Stimulated activated CD8-positive, alpha-beta memory T cell treated with anti-CD3 and anti-CD28 coated beads, Interleukin-2, amount 100 ng/mL, for 48 hours (primary cell): Measurements from ENCODE around the gene MRGPRX4.
"Not testable (repeated sequence)": the region's sequence is repeated elsewhere in the genome, so short reads cannot be mapped to it uniquely, and the experiment has no call there.

Source experiments
- DNase-seq, 2 donors: peaks; one replicate each; pipeline ENCODE4 v3.0.0-alpha.2; 2020; ENCODE audit warnings: low read depth in 2 of 2

Gene MRGPRX4

DNA sequence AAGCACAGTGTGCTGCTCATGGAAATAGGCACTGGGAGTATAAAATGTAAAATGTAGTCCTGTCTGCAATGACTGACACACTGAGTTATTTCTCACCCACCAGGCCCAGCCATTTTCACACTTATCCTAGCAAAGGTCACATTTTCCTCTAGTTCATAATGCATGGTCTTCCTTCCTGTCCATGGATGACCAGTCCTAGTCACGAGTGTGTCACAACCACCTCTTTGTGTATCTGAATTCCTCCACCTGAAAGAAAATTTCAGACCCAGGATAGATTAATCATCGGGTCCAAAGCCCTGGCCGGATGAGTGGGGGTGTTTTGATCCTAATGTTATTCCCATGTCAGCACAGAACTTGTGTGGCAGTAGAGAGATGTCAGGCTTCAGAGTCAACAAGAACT lies at the start of gene MRGPRX4:
TSS of gene MRGPRX4 (plus strand) at position 172 of the 400 bp plus-strand sequence. CDS start 420 bp downstream, outside the sequence.
- DNase-seq: no peak

DNA sequence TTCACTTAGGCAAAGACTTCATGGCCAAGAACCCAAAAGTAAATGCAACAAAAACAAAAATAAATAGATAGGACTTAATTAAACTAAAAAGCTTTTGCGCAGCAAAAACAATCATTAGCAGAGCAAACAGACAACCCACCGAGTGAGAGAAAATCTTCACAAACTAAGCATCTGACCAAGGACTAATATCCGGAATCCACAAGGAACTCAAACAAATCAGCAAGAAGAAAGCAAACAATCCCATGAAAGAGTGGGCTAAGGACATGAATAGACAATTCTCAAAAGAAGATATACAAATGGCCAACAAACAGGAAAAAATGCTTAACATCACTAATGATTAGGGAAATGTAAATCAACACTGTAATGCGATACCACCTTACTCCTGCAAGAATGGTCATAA lies 41.5 kb upstream of the MRGPRX4 start:
- not testable (repeated sequence) for DNase-seq

DNA sequence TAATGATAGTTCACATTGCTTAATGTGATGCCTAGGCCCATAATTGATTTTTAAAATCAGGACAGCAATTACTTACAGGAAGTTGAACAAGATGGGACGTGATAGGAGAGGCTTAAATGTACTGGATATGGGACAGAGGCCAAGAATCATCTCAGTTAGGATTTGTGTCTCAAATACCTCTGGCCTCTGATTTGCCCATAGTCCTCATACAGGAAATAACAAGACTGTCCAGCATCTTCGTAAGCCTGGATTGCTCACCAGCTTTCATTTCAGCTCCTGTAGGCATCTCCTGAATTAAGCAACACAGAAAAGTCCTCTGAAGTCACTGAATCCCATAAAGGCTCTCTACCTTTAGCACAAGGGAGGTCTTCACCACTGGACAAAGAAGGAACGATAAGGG lies 40.3 kb upstream of the MRGPRX4 start, which contains the start of gene MRGPRX3:
TSS of gene MRGPRX3 (plus strand) at position 231 of the 400 bp plus-strand sequence. CDS start 4,632 bp downstream, outside the sequence.
- DNase-seq: no peak

DNA sequence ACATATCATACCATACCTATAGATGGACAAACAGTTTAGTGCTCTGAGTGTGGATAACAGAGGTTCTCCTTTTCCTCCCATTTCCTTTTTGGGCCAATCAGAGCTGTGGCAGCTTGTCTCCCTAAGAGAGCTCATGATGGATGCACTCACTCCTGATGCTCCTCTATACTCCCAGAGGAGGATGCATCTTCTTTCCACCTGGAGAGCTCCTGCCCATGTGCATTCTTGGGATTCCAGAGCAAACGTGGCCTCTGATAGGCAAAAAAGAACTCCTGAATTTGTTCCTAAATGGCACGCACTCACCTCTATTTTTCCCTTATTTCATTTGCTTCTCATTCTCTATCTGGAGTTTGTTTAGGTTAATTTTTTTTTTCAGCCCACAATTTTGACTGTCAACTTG lies 37.3 kb upstream of the MRGPRX4 start:
- no peak for DNase-seq

DNA sequence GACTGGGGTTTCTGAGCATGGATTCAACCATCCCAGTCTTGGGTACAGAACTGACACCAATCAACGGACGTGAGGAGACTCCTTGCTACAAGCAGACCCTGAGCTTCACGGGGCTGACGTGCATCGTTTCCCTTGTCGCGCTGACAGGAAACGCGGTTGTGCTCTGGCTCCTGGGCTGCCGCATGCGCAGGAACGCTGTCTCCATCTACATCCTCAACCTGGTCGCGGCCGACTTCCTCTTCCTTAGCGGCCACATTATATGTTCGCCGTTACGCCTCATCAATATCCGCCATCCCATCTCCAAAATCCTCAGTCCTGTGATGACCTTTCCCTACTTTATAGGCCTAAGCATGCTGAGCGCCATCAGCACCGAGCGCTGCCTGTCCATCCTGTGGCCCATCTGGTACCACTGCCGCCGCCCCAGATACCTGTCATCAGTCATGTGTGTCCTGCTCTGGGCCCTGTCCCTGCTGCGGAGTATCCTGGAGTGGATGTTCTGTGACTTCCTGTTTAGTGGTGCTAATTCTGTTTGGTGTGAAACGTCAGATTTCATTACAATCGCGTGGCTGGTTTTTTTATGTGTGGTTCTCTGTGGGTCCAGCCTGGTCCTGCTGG lies 35.3 kb upstream of the MRGPRX4 start:
- DNase-seq: no peak

DNA sequence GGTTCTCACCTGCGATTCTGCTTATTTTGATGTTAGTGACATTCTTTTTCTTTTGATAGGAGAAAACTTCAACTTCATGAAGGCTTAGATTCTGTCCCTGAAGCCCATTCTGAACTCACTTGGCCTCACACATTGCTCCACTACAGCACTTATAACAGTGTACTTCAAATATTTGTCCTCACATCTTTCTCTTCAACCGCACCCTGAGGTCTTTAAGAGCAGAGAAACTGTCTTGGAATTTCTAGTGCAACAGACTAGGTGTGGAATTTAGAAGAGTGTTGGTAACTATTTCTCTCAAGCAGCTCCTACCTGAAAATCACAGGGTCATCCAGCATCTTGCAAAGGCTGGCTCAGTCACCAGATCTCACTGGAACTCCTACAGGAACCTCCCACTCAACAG lies 32.5 kb upstream of the MRGPRX4 start:
- no peak for DNase-seq

DNA sequence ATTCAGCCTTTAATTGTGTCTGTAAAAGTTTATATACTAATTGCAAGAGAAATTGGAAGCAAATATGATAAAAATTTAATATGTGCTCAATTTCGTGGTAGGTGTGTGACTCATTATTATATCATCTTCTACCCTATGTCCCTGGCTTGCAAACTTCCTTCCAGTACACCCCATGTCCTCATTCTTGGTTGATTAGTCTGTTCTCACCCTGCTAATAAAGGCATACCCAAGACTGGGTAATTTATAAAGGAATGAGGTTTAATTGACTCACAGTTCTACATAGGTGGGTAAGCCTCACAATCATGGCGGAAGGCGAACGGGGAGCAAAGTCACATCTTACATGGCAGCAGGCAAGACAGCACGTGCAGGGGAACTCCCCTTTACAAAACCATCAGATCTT lies 28.4 kb upstream of the MRGPRX4 start:
- DNase-seq: no peak

DNA sequence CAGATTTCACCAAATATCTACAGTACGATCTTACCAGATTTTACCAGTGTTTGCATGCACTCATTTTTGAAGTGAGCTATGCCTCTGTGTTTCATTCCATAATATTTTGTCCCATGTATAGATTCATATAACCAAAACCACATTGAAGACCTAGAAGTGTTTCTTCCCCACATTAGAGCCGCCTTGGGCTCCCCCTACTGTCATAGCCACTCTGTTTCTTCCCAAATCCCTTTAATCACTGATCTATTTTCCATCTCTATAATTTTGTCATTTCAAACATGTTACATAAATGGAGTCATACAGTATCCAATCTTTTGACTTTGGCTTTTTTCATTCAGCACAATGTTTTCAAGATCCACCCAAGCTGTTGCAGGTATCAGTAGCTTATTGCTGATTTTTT lies 27.6 kb upstream of the MRGPRX4 start:
- DNase-seq: no peak

DNA sequence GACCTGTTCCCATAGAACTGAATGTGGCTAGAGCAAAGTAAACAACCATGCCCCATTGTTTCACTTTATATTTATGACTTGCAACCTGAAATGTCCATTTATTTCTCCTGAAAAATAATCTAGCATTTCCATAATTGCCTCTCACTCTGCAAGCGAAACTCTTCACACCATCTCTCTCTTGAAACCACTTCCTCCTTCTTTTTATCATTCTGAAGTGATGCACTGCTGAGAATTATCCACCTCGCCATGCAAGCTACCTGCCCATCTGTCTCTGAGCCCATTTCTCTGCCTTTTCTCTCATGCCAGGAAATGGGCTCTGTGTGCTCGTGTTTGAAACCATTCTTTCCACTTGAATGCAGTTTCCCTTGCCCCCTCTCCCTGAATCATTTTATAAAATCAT lies 26.8 kb upstream of the MRGPRX4 start:
- no peak for DNase-seq

DNA sequence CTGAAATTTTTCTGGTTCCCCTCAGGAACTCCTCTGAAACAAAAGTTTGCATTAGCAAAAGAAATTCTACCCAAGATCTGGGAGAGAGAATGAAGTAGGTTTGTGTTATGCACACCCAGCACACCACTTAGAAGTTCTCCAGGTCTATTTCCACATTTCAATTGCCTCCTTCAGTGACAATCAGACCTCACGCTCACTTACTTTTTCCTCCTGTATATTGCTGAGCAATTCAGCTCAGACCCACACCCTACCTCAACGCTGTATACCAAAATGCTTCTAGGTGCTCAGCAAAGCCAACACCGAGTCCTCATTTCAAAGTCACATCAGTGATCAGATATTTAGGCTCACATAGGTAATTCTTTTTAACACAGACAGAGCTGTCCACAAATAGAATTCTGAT lies 21.1 kb upstream of the MRGPRX4 start:
- DNase-seq: no peak

DNA sequence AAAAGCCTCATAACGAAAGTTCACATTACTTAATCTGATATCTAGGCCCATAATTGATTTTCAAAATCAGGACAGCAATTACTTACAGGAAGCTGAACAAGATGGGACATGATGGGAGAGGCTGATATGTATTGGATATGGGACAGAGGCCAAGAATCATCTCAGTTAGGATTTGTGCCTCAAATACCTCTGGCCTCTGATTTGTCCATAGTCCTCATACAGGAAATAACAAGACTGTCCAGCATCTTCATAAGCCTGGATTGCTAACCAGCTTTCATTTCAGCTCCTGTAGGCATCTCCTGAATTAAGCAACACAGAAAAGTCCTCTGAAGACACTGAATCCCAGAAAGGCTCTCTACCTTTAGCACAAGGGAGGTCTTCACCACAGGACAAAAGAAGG lies 4.3 kb upstream of the MRGPRX4 start:
- no peak for DNase-seq

DNA sequence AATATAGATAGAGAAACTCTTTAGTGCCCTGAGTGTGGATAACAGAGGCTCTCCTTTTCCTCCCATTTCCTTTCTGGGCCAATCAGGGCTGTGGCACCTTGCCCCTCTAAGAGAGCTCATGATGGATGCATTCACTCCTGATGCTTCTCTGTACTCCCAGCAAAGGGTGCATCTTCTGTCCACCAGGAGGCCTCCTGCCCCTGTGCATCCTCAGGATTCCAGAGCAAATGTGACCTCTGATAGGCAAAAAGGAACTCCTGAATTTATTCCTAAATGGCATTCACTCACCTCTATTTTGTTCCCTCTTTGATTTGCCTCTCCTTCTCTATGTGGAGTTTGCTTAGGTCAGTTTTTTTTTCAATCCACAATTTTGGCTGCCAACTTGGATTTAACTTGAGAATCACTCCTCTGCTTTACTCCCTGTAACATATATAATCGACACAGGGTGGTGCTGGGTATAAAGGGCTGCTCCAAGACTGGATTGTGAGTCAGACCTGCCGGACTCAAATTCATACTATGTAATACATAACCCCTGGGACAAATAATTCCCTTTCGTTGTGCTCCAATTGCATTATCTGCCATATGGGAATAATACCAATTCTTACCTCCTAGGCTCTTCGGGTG lies 1.1 kb upstream of the MRGPRX4 start:
- DNase-seq: no peak

DNA sequence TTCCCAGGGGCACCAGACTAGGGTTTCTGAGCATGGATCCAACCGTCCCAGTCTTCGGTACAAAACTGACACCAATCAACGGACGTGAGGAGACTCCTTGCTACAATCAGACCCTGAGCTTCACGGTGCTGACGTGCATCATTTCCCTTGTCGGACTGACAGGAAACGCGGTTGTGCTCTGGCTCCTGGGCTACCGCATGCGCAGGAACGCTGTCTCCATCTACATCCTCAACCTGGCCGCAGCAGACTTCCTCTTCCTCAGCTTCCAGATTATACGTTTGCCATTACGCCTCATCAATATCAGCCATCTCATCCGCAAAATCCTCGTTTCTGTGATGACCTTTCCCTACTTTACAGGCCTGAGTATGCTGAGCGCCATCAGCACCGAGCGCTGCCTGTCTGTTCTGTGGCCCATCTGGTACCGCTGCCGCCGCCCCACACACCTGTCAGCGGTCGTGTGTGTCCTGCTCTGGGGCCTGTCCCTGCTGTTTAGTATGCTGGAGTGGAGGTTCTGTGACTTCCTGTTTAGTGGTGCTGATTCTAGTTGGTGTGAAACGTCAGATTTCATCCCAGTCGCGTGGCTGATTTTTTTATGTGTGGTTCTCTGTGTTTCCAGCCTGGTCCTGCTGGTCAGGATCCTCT lies 709 bp downstream of the MRGPRX4 start:
- DNase-seq: no peak

DNA sequence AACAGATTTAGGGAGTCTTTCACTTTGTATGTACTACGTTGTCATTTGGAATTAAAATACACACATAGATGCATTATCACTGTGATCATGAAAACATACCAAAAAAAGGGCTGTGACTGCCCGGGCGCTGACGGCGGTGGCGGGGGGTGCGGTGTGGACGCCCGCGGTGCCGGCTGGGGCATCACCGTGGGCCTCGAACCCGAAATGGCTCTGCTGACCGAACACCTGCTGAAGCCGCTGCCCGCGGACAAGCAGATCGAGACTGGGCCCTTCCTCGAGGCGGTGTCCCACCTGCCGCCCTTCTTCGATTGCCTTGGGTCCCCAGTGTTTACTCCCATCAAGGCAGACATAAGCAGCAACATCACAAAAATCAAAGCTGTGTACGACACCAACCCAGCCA lies 16.2 kb downstream of the MRGPRX4 start:
- no peak for DNase-seq

DNA sequence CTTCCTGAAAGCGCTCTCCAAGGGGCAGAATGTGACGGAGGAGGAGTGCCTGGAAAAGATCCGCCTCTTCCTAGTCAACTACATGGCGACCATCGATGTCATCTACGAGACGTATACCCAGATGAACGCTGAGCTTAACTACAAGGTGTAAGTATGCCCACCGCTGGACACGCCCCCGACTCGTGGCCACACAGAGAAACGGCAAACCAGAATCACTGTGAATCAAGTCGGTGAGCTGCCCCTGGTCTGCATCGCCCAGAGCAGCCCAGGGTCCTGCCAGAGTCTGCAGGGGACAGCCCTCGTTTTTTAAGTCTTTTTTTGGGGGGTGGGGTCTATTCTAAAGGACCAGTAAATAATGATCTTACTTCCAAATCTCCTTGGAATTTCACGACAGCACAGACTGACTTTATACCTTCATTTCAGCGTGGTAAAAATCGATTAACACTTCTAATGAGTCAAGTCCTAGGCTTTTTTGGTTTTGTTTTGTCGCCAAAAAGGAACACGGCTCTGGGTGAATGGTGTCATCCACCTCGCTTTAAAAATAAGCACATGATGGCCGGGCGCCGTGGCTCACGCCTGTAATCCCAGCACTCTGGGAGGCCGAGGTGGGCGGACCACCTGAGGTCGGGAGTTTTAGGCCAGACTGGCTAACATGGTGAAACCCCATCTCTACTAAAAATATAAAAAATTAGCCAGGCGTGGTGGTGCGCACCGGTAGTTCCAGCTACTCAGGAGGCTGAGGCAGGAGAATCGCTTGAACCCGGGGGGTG lies 17.0 kb downstream of the MRGPRX4 start:
- DNase-seq: not testable (repeated sequence)

DNA sequence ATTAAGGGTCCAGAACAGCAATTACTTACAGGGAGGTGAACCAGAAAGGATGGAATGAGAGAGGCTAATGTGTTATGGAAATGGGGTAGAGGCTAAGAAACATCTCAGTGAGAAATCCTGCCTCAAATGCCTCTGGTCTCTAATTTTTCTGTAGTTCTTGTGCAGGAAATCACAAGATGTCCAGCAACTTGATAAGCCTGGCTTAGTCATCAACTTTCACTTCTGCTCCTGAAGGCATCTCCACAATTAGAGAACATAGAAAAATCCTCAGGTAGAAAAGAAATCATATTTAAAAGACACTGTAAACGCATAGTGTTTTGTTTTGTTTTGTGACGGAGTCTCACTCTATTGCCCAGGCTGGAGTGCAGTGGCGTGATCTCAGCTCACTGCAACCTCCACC lies 18.7 kb downstream of the MRGPRX4 start:
- DNase-seq: no peak

DNA sequence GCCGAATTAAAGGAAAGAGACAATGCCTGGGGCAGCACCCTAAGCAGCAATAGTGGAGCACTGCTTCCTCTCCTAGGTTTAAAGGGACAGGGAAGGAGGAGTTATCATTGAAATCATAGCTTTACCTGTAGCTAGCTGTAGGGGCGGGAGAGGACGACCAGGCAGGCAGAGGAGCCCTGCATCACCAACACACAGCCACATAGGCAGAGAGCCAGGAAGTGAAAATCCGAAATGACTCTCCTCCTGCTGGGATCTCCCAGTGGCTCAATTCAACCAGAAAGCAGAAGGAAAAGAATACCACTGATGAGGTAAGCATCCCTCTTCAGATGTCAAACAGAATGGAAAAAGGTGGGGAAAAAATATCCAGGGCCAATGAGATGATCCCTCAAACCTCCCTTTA lies 20.4 kb downstream of the MRGPRX4 start:
- DNase-seq: no peak

DNA sequence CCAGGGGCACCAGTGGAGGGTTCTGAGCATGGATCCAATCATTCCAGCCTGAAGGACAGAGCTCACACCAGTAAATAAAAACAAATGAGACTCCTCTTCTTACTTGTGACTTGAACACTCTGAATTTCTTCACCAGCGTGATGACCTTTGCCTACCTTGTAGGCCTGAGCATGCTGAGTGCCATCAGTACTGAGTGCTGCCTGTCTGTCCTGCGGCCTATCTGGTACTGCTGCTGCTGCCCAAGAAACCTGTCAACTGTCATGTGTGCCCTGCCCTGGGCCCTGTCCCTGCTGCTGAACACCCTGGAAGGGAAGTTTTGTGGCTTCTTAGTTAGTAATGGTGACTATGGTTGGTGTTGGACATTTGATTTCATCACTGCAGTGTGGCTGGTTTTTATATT lies 23.9 kb downstream of the MRGPRX4 start:
- DNase-seq: no peak

DNA sequence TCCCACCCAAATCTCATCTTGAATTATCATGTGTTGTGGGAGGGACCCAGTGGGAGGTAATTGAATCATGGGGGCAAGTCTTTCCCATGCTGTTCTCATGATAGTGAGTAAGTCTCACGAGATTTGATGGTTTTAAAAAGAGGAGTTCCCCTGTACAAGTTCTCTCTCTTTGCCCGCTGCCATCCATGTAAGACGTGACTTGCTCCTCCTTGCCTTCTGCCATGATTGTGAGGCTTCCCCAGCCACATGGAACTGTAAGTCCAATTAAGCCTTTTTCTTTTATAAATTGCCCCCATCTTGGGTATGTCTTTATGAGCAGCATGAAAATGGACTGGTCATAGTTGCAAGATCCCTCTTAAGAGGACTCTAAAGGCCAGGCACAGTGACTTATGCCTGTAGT lies 25.1 kb downstream of the MRGPRX4 start:
- not testable (repeated sequence) for DNase-seq

DNA sequence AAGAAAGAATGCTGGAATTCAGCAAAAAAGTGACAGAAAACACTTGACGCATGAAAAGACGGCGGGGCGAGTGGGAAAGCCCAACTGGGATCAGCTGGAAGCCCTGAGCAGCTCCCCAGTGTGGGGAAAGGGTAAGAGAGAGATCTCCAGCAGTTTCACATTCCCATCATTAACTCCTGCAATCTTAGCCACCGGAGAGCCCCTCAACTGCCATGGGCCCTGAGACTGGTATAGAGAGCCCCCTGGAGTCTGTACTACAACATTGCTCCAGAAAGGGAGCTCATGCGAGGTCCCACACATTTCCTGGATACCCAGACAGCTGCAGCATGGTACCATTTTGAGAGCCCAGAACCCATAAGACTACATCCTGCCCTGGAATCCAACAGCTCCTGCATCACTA lies 31.1 kb downstream of the MRGPRX4 start:
- no peak for DNase-seq

DNA sequence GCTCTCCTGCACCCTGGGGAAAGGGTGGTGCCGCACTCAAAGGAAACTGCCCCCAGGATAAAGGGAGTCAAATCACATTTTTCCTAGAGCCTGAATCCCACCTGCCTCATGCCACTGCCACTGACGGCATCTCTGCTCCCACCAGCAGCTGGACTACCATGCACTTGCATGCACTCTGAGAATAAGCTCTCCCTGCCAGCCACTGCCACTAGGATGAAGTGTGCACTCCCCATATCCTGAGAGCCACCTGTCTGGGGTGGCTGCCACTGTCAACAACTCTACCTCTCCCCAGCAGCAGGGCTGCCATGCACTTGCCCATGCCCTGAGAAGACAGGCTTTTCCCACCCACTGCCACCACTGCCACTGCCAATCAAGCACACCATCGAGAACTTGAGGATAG lies 31.6 kb downstream of the MRGPRX4 start:
- DNase-seq: no peak

DNA sequence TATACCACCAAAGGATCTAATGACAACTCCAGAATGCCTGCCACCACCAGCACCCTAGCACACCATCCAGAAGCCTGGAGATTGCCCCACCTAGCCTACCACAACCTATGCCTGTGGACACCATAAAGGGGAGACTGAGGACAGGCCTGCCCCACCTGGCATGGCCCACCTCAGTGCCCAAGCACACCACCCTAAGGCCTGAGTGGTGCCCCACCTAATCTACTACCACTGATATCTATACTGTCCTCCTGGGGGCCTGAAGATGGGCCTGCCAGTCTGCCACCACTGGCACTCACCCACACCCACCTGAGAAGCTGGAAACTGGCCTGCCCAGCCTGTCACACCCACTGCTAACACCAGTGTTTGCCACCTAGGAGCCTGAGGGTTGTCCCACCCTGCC lies 32.1 kb downstream of the MRGPRX4 start:
- no peak for DNase-seq

DNA sequence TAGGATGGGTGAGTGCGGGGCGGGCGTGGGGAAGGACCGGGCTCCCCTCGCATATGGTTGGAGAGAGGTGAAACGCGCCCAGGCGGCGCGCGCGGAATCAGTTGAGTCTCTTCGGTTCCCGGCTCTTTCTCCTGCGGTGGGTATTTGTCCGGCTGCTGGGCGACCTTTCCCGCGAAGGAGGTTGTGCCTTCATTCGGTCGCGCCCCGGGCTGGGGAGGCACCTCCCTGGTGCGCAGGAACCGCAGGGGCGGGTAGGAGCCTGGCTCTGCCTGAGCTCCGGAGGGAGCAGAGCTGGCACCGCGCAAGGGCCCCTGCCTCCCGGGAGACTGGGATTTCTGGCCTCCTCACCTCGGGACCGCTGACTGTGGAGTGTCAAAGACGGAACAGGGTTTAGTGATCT lies 36.4 kb downstream of the MRGPRX4 start:
- DNase-seq: no peak
